H1 (cell line): Measurements from ENCODE around the gene MACC1.

Experiments
- CTCF ChIP-seq, 3 experiments: IDR thresholded peaks; 1 replicate in 2 of 3; 2 replicates in 1 of 3; pipeline versions ENCODE4 v1.5.1 to v1.6.1; 2011; ENCODE audit warnings: low read length in 3 of 3, mild to moderate bottlenecking in 3 of 3, inconsistent platforms in 2 of 3, low read depth in 1 of 3, moderate library complexity in 1 of 3; ENCODE audit not compliant: insufficient read depth in 1 of 3; ENCODE audit errors: control extremely low read depth in 1 of 3
- E2F6 ChIP-seq: IDR thresholded peaks from 2 replicates; pipeline ENCODE4 v1.6.1; 2012; ENCODE audit warnings: inconsistent platforms
- EP300 ChIP-seq, 2 experiments: IDR thresholded peaks; 1 replicate in 1 of 2; 2 replicates in 1 of 2; pipeline ENCODE4 v1.6.1; 2011 to 2012; ENCODE audit warnings: low read depth in 2 of 2, low read length in 2 of 2, mild to moderate bottlenecking in 2 of 2, borderline replicate concordance in 1 of 2, inconsistent platforms in 1 of 2, moderate library complexity in 1 of 2
- FOSL1 ChIP-seq: IDR thresholded peaks from 2 replicates; pipeline ENCODE4 v1.6.1; 2011; ENCODE audit warnings: mild to moderate bottlenecking, low read depth, low read length, moderate library complexity; ENCODE audit not compliant: insufficient read depth
- GABPA ChIP-seq: IDR thresholded peaks from 2 replicates; pipeline ENCODE4 v1.6.1; 2011; ENCODE audit warnings: mild to moderate bottlenecking, low read length, moderate library complexity, borderline replicate concordance; ENCODE audit not compliant: insufficient read depth
- JUND ChIP-seq: IDR thresholded peaks from 2 replicates; pipeline ENCODE4 v1.6.1; 2011; ENCODE audit warnings: mild to moderate bottlenecking, improper control_type of control experiment, low read length
- POLR2A ChIP-seq, 2 experiments: IDR thresholded peaks; 1 replicate in 1 of 2; 2 replicates in 1 of 2; pipeline ENCODE4 v1.6.1; 2011; ENCODE audit warnings: low read depth in 2 of 2, low read length in 2 of 2, mild to moderate bottlenecking in 2 of 2; ENCODE audit errors: control extremely low read depth in 1 of 2
- RAD21 ChIP-seq, 2 experiments: IDR thresholded peaks in 1 of 2; conservative IDR thresholded peaks in 1 of 2; 2 replicates each; pipeline ENCODE4 v1.6.1; 2011; ENCODE audit warnings: low read depth in 2 of 2, low read length in 2 of 2, improper control_type of control experiment in 1 of 2, inconsistent platforms in 1 of 2, mild to moderate bottlenecking in 1 of 2, moderate library complexity in 1 of 2
- SIX5 ChIP-seq: IDR thresholded peaks from 2 replicates; pipeline ENCODE4 v1.6.1; 2011; ENCODE audit warnings: mild to moderate bottlenecking, low read depth, low read length
- SRF ChIP-seq: IDR thresholded peaks from 2 replicates; pipeline ENCODE4 v1.6.1; 2011; ENCODE audit warnings: mild to moderate bottlenecking, low read depth, low read length, moderate library complexity
- SUZ12 ChIP-seq: fragments of 200-600 bp; sonication (generic); IDR thresholded peaks from 2 replicates; pipeline ENCODE4 v1.6.1; 2012; ENCODE audit warnings: mild to moderate bottlenecking, inconsistent platforms, low read length, moderate library complexity, mixed read lengths
- TCF12 ChIP-seq: IDR thresholded peaks from 2 replicates; pipeline ENCODE4 v1.6.1; 2011; ENCODE audit warnings: low read depth, mild to moderate bottlenecking, low read length
- TEAD4 ChIP-seq: IDR thresholded peaks from 2 replicates; pipeline ENCODE4 v1.6.1; 2012; ENCODE audit warnings: low read depth, low read length, inconsistent platforms, mixed read lengths

DNA sequence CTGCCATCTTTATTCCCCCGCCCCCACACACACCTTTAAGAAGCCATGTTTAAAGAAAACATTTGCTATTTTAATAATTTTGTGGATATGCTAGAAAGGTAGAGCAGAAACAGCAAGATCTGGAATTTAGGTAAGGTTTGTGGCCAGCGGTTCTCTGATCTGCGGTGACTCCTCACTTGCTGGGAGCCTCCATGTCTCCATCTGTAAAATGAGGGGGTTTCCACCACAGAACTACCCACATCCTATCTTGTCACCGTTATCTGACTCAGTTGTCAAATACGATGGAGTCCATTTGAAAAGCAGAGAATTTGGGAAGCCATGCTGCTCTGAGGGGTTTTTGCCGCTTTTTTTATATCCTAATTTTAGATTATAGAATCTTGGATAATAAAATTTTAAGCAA is 23.3 kb downstream of the MACC1 start:
- TF ChIP-seq GABPA (no peak), POLR2A (IDR thresholded peaks at IDR 0.05; ENCODE audit: control extremely low read depth in 1 of 2, low read depth in 2 of 2, low read length in 2 of 2) (no peak), CTCF (IDR thresholded peaks at IDR 0.05; ENCODE audit: control extremely low read depth in 1 of 3, insufficient read depth in 1 of 3, low read depth in 1 of 3, low read length in 3 of 3) (no peak), SIX5 (no peak), JUND (no peak), SUZ12 (no peak), TCF12 (no peak), FOSL1 (no peak), SRF (no peak), EP300 (IDR thresholded peaks at IDR 0.05; ENCODE audit: borderline replicate concordance in 1 of 2, low read depth in 2 of 2, low read length in 2 of 2) (no peak), TEAD4 (no peak), RAD21 (IDR thresholded peaks at IDR 0.05 in 1 of 2, conservative IDR thresholded peaks at IDR 0.05 in 1 of 2; ENCODE audit: low read depth in 2 of 2, low read length in 2 of 2) (no peak), E2F6 (no peak)
